Activated CD8-positive, alpha-beta memory T cell treated with anti-CD3 and anti-CD28 coated beads, Interleukin-2, amount 50 U/mL, for 4 hours (primary cell): Measurements from ENCODE around the gene CKB.

ENCODE experiments used
- DNase-seq: peaks from one replicate; pipeline ENCODE4 v3.0.0-alpha.2; 2020

Gene CKB

DNA sequence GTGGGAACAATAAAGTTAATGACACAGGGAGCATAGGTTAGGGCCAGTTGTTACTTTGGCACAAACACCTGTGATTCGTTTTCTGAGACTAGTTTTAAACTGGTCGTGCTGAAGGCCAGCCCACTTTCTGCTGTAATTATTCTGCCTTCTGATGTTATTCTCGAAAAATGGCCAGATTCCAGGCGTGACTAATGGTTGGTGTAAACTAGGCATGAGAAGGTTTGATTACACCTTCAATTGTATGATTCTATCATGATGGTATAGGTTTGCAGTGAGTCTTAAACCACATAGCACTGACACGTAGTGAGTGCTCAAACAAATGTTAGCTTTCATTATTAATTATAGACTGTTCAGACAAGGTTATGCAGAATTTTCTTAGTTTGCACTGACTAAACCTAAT lies 39.0 kb downstream of the CKB start:
- no peak for DNase-seq

- DNase-seq = no peak
Observed at GRCh38 chr14:103480595-103480994, 42.0 kb downstream of the CKB start.

GRCh38 chr14:103476631-103477030 lies 46.0 kb downstream of the CKB start:
- no peak for DNase-seq

DNA sequence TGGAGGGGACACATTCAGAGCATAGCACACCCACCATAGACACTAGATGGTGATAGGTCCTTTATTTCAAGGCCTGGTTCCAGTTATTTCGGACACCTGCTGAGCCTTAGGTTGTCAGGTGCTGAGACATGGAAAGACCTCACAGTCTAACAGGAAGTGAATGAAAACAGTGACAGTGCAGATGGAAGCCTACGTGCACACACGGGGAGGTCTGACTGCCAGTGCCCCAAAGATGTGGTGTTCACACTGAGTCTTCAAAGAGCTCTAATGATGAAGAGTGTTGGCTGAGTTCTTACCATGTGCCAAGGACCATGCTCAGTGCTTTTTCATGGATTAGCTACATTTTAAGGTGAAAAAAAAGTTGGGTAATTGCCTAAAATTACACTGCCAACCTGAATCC lies 46.6 kb downstream of the CKB start:
- no peak for DNase-seq

- no peak for DNase-seq
Observed at GRCh38 chr14:103474893-103475292, 47.7 kb downstream of the CKB start.

DNA sequence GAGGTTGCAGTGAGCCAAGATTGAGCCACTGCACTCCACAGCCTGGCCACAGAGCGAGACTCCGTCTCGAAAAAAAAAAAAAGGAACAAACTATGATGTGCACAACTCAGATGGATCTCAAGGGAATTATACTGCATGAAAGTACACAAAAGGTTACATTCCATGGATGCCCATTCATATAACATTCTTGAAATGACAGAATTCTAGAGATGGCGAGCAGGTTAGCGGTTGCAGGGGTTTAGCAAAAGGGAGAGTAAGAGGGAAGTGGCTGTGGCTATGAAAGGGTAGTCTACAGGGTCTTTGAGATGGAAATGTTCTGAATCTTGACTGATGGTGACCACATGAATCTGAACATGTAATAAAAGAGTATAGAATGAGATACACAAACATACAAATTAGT lies 49.7 kb downstream of the CKB start:
- no peak for DNase-seq
